HG02870 (cell line): ENCODE data around the gene TMEM185A.
A peak's percentile ranks its signal among the peaks of the same experiment; 100 is the strongest.
"Not testable (repeated sequence)": the region's sequence is repeated elsewhere in the genome, so short reads cannot be mapped to it uniquely, and the experiment has no call there.

Source experiments
- ATAC-seq: cut with Tn5 transposase; IDR thresholded peaks from one replicate; pipeline ENCODE4 v1.9.1; 2021; ENCODE audit warnings: mild to moderate bottlenecking, moderate library complexity; ENCODE audit not compliant: unreplicated experiment

The TMEM185A gene

GRCh38 chrX:149563359-149563758, 68.2 kb downstream of the TMEM185A start:
- no peak for ATAC-seq

DNA sequence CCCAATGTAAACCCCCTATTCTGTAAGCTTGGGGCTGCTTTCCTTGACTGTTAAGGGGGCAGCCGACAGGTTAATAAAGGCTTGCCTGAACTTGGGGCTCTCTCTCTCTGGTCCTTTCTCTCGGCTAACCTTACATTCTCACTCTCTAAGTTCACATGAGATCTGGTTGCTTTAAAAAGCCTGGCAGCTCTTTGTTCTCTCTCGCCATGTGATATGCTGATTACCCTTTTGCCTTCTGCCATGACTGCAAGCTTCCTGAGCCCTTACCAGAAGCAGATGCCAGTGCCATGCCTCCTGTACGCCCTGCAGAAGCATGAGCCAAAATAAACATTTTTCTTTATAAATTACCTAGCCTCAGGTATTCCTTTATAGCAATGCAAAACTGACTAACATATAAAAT, 76.3 kb downstream of the TMEM185A start:
- not testable (repeated sequence) for ATAC-seq

GRCh38 chrX:149551939-149552248, 79.7 kb downstream of the TMEM185A start:
- not testable (repeated sequence) for ATAC-seq

- peak; percentile 43 for ATAC-seq
Measured at GRCh38 chrX:149551245-149551938, 80.2 kb downstream of the TMEM185A start.

- not testable (repeated sequence) for ATAC-seq
Measured at GRCh38 chrX:149550454-149550853, 81.1 kb downstream of the TMEM185A start.

- not testable (repeated sequence) for ATAC-seq
Measured at GRCh38 chrX:149549701-149550100, 81.9 kb downstream of the TMEM185A start, which contains the start of gene HSFX3. Gene HSFX3 (minus strand): TSS chrX:149549924. CDS start chrX:149549852, 72 bp downstream.

DNA sequence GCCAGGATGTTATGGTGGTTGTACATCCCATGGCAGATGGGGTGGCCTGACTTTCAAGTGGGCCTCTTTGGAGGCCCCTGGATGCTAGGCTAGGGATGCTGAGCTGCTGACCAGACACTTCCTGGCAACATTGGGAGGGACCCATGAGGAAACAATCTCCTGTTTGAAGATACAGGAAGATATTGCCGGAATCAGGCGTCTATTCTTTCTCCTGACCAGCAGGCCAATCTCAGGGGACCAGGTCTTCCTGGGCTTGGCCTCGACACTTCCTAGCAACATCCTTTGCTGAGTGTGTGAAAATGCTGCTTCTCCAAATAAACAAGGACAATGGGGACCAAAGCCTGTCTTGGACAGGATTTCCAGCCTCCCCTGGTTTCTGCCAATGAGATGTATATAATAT, 83.8 kb downstream of the TMEM185A start:
- not testable (repeated sequence) for ATAC-seq

DNA sequence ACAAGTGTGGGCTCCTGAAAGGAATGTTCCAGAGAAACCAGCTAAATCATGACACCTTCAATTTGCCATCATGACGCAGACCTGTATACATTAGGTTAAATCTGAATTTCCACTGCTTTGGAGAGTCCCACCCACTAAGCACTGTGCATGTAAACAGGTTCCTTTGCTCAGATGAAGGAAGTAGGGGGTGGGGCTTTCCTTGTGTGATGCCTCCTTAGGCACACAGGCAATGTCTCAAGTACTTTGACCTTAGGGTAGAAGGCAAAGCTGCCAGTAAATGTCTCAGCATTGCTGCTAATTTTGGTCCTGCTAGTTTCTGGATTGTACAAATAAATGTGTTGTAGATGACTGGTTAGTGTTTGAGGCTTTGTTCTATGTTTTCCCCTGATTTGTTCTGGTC, 84.6 kb downstream of the TMEM185A start:
- not testable (repeated sequence) for ATAC-seq
